Glutamatergic neuron (in vitro differentiated cells): ENCODE results near the gene LRP6. TPM values are rescaled to one million over a fixed set of nuclear protein-coding genes. Genes with fewer than 3 reads are reported as not detected.

Experiments
- DNase-seq: peaks from one replicate; pipeline ENCODE4 v3.0.0; 2022
- H3K27ac Mint-ChIP-seq: one replicate; pipeline ENCODE4 v1.8.0; 2020; ENCODE audit warnings: mild to moderate bottlenecking, mixed read lengths, inconsistent platforms; ENCODE audit not compliant: unreplicated experiment
- H3K27me3 Mint-ChIP-seq: one replicate; pipeline ENCODE4 v1.8.0; 2020; ENCODE audit warnings: mild to moderate bottlenecking, moderate library complexity, mixed read lengths, inconsistent platforms; ENCODE audit not compliant: unreplicated experiment
- H3K36me3 Mint-ChIP-seq: one replicate; pipeline ENCODE4 v1.8.0; 2020; ENCODE audit warnings: mild to moderate bottlenecking, mixed read lengths, inconsistent platforms; ENCODE audit not compliant: unreplicated experiment
- H3K4me1 Mint-ChIP-seq: one replicate; pipeline ENCODE4 v1.8.0; 2020; ENCODE audit warnings: mild to moderate bottlenecking, low read depth, mixed read lengths, inconsistent platforms; ENCODE audit not compliant: unreplicated experiment
- H3K4me3 Mint-ChIP-seq: one replicate; pipeline ENCODE4 v1.8.0; 2020; ENCODE audit warnings: mild to moderate bottlenecking, mixed read lengths, inconsistent platforms; ENCODE audit not compliant: unreplicated experiment
- H3K9me3 Mint-ChIP-seq: one replicate; pipeline ENCODE4 v1.8.0; 2020; ENCODE audit warnings: mild to moderate bottlenecking, moderate library complexity, mixed read lengths, inconsistent platforms; ENCODE audit not compliant: unreplicated experiment
- total RNA-seq: library from RNA; stranded (reverse); fragmentation: NEBNext Ultra II Directional; extraction: Animal tissue kit (Norgen Biotek cat#: 25700); gene quantifications from one replicate; pipeline ENCODE4 v1.2.1, GENCODE V29; 2021; ENCODE audit not compliant: unreplicated experiment
- TF ChIP-seq, protein P1 (sequence below): fragments of 200-600 bp; sonication (generic); IDR thresholded peaks from one replicate; pipeline ENCODE4 v1.5.0; 2021; ENCODE audit not compliant: partially characterized antibody, unreplicated experiment

The LRP6 gene
- total RNA-seq, 1 donor from 2014 or later, result 48.3 TPM

DNA sequence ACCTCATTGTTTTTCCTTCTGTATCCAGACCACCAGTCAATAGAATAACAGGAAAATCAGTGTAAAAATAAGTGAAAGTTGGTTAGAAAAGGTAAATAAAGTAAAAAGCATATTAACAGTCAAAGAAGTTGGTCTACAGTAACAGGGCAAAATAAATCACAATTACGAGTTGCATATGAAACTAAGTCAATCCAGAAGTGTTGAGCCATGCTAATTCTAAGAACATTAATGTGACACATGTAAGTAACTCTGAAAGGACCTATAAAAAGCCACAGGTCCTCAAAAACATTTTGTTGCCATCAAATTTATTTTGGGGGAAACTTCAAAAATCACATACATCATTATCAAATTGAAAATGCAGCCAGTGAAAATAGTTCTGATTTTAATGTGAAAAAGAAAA lies 56.4 kb downstream of the LRP6 start:
- H3K36me3 Mint-ChIP-seq, result no peaks in the 10 kb centered on the region
- no peak overlapping the region for H3K27ac Mint-ChIP-seq
- H3K4me3 Mint-ChIP-seq, result no peak overlapping the region
- no peak for DNase-seq
- no peaks in the 10 kb centered on the region for H3K27me3 Mint-ChIP-seq
- no peaks in the 10 kb centered on the region for H3K9me3 Mint-ChIP-seq
- TF ChIP-seq, protein P1, sequence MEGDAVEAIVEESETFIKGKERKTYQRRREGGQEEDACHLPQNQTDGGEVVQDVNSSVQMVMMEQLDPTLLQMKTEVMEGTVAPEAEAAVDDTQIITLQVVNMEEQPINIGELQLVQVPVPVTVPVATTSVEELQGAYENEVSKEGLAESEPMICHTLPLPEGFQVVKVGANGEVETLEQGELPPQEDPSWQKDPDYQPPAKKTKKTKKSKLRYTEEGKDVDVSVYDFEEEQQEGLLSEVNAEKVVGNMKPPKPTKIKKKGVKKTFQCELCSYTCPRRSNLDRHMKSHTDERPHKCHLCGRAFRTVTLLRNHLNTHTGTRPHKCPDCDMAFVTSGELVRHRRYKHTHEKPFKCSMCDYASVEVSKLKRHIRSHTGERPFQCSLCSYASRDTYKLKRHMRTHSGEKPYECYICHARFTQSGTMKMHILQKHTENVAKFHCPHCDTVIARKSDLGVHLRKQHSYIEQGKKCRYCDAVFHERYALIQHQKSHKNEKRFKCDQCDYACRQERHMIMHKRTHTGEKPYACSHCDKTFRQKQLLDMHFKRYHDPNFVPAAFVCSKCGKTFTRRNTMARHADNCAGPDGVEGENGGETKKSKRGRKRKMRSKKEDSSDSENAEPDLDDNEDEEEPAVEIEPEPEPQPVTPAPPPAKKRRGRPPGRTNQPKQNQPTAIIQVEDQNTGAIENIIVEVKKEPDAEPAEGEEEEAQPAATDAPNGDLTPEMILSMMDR, result no peak
- H3K4me1 Mint-ChIP-seq, result peaks cover 4% of the 10 kb centered on the region

DNA sequence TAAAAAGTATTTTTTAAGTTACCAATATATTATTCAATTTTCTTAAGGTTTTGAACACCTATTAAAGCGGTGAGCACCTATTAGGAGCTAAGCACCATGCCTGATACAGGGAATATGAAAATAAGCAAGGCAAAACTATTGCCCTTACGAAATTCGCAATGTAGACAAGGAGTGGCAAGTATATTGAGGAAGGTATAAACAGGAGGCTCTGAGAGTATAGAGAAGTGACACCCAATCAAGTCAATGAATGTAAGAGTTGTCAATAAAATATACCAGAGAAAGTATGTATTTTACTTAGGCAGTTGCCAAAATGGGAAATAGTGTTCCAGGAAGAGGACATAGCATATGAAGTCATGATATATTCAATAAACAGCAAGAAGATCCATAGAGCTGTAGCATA lies 57.2 kb downstream of the LRP6 start:
- no peak overlapping the region for H3K4me3 Mint-ChIP-seq
- H3K9me3 Mint-ChIP-seq, result no peaks in the 10 kb centered on the region
- DNase-seq, result no peak
- TF ChIP-seq, protein P1, result no peak
- H3K27ac Mint-ChIP-seq, result no peak overlapping the region
- H3K36me3 Mint-ChIP-seq, result no peaks in the 10 kb centered on the region
- peaks cover under 1% of the 10 kb centered on the region for H3K4me1 Mint-ChIP-seq
- no peaks in the 10 kb centered on the region for H3K27me3 Mint-ChIP-seq

DNA sequence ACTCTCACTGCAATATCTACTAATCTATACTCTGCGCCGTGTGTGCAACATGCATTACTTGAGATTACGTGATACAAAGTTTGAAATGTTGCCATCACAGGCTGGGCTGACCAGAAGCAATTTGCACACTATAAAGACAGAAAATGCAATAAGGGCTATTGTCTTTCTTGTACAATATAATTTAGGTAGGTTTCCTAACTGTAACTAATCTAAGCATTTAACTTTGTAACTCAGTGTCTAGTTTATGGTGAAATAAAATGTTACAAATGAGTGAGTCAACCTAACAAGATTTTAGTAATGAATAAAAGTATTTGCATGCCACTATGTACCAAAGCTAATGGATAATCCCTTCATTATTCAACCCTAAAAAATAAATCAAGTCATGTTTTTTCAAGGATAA lies 57.8 kb downstream of the LRP6 start:
- H3K27ac Mint-ChIP-seq, result no peak overlapping the region
- H3K9me3 Mint-ChIP-seq, result no peaks in the 10 kb centered on the region
- no peak overlapping the region for H3K4me3 Mint-ChIP-seq
- H3K27me3 Mint-ChIP-seq, result no peaks in the 10 kb centered on the region
- DNase-seq, result no peak
- H3K36me3 Mint-ChIP-seq, result no peaks in the 10 kb centered on the region
- H3K4me1 Mint-ChIP-seq, result no peaks in the 10 kb centered on the region
- TF ChIP-seq, protein P1, result no peak

DNA sequence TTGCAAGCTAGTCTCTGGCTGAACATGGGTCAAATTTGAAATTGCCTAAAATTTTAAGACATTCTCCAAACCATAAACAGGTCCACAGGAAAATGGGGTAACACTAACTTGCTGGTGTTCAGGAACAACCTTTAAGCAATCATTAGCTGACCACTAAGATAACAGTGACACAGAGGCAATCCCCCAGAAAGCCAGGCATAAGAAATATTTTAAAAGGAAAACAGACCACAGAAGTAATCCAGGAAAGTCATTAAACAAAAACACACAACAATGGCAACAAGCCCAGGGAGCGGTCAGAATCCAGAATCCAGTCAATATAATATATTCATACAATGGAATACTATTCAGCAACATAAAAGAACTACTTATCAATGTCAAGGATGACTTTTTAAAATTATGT lies 59.1 kb downstream of the LRP6 start:
- H3K4me3 Mint-ChIP-seq, result no peak overlapping the region
- TF ChIP-seq, protein P1, result no peak
- H3K27ac Mint-ChIP-seq, result no peak overlapping the region
- no peaks in the 10 kb centered on the region for H3K4me1 Mint-ChIP-seq
- no peaks in the 10 kb centered on the region for H3K9me3 Mint-ChIP-seq
- no peaks in the 10 kb centered on the region for H3K36me3 Mint-ChIP-seq
- H3K27me3 Mint-ChIP-seq, result no peaks in the 10 kb centered on the region
- DNase-seq, result no peak

DNA sequence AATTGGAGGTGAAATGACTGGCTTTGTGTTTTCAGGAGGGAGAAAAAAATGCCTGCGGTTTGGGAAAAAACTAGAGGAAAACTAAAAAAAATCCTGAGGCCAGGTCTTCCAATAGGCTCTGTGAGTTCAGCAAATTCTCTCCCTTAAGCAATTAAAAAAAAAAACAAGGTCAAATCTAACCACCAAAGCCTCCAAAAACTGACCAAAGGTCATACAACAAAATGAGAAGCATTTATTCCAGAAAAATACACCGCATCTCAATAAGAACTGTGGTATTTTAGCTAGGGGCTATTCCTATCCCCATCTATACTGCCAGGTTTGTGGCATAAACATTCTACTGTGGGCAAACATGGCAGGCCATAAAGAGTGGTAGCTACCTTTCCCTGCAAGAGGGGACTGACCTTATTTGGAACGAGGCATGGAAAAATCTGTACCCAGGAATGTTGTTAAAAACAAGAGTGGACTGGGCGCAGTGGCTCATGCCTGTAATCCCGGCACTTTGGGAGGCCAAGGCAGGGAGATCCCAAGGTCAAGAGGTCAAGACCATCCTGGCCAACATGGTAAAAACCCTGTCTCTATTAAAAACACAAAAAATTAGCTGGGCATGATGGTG lies 60.0 kb downstream of the LRP6 start:
- Mint-ChIP-seq H3K9me3 (no peaks in the 10 kb centered on the region), H3K27ac (no peak overlapping the region), H3K27me3 (no peaks in the 10 kb centered on the region), H3K4me3 (no peak overlapping the region), H3K36me3 (no peaks in the 10 kb centered on the region), H3K4me1 (no peaks in the 10 kb centered on the region)
- TF ChIP-seq, protein P1, result no peak
- DNase-seq, result no peak
